HEK293 (cell line): ENCODE measurements around the gene WDFY2.

ENCODE experiments used
- ZNF138 ChIP-seq: fragments of 450-650 bp; formaldehyde crosslinking; IDR thresholded peaks from 2 replicates; pipeline ENCODE4 v1.5.1; 2016; ENCODE audit warnings: missing biosample characterization, missing genetic modification characterization, borderline replicate concordance
- ZNF664 ChIP-seq: fragments of 450-650 bp; formaldehyde crosslinking; IDR thresholded peaks from 2 replicates; pipeline ENCODE4 v1.5.1; 2016; ENCODE audit warnings: missing biosample characterization, missing genetic modification characterization
- TF ChIP-seq, protein P1 (sequence below): fragments of 450-650 bp; formaldehyde crosslinking; IDR thresholded peaks from 2 replicates; pipeline ENCODE4 v1.5.1; 2016; ENCODE audit warnings: missing biosample characterization, missing genetic modification characterization

DNA sequence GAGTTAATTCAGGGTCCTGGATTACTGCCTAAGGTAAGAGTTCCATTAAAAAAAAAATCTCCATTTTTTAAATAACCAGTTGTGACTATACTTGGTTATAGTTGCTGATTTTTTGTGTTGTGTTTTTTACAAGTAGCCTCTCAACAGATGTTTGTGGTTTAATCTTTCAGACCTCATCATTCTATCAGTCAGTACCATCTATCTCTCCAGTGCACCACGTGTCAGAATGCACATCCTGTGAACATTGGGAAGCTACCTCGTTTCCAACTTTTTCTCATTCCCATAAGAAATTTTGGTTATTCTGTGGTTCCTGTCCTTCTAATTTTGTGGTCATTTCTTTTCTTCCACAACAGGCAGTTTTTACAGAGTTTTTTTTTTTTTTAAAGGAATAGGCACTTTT, 39.2 kb downstream of the WDFY2 start:
- TF ChIP-seq, protein P1, sequence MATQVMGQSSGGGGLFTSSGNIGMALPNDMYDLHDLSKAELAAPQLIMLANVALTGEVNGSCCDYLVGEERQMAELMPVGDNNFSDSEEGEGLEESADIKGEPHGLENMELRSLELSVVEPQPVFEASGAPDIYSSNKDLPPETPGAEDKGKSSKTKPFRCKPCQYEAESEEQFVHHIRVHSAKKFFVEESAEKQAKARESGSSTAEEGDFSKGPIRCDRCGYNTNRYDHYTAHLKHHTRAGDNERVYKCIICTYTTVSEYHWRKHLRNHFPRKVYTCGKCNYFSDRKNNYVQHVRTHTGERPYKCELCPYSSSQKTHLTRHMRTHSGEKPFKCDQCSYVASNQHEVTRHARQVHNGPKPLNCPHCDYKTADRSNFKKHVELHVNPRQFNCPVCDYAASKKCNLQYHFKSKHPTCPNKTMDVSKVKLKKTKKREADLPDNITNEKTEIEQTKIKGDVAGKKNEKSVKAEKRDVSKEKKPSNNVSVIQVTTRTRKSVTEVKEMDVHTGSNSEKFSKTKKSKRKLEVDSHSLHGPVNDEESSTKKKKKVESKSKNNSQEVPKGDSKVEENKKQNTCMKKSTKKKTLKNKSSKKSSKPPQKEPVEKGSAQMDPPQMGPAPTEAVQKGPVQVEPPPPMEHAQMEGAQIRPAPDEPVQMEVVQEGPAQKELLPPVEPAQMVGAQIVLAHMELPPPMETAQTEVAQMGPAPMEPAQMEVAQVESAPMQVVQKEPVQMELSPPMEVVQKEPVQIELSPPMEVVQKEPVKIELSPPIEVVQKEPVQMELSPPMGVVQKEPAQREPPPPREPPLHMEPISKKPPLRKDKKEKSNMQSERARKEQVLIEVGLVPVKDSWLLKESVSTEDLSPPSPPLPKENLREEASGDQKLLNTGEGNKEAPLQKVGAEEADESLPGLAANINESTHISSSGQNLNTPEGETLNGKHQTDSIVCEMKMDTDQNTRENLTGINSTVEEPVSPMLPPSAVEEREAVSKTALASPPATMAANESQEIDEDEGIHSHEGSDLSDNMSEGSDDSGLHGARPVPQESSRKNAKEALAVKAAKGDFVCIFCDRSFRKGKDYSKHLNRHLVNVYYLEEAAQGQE (tag by site-specific recombination), result no peak
- TF ChIP-seq ZNF138 (tag by site-specific recombination) (no peak), ZNF664 (tag by site-specific recombination) (no peak)
